ENCODE results near the gene DLG4.

- TF ChIP-seq POLR2A (IDR thresholded peaks at IDR 0.05) (no peak), CTCF (IDR thresholded peaks at IDR 0.05) (no peak)
These were observed 80.2 kb downstream of the DLG4 start for GRCh38 chr17:7139400-7139799.

Measured in body of pancreas (tissue), 4 donors.